HG03558 (cell line): ENCODE results near the gene SRSF2.
"Not testable (repeated sequence)": the region's sequence is repeated elsewhere in the genome, so short reads cannot be mapped to it uniquely, and the experiment has no call there.

ENCODE experiments used
- ATAC-seq: cut with Tn5 transposase; IDR thresholded peaks from one replicate; pipeline ENCODE4 v1.9.1; 2021; ENCODE audit warnings: moderate number of reproducible peaks; ENCODE audit not compliant: unreplicated experiment; ENCODE audit errors: extremely low read depth

Gene SRSF2

GRCh38 chr17:76722977-76723376 is 14.2 kb downstream of the SRSF2 start:
- ATAC-seq, result not testable (repeated sequence)

DNA sequence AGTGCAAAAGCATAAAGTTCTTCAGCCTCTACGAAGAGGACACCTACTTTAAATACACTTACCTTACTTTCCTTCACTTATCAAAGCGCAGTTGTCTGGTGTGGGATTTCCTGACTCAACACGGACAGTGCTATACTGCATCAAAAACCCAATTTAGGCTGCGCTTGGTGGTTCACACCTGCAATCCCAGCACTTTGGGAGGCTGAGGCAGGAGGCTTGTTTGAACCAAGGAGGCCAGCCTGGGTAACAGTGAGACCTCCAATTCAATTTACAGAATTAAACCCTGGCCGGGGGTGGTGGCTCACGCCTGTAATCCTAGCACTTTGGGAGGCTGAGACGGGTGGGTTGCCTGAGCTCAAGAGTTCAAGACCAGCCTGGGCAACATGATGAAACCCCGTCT is 14.9 kb downstream of the SRSF2 start:
- no peak for ATAC-seq

GRCh38 chr17:76721463-76721862 is 15.7 kb downstream of the SRSF2 start:
- no peak for ATAC-seq

GRCh38 chr17:76720941-76721340 is 16.2 kb downstream of the SRSF2 start:
- ATAC-seq, result no peak

- no peak for ATAC-seq
Observed at GRCh38 chr17:76720211-76720610, 16.9 kb downstream of the SRSF2 start.

DNA sequence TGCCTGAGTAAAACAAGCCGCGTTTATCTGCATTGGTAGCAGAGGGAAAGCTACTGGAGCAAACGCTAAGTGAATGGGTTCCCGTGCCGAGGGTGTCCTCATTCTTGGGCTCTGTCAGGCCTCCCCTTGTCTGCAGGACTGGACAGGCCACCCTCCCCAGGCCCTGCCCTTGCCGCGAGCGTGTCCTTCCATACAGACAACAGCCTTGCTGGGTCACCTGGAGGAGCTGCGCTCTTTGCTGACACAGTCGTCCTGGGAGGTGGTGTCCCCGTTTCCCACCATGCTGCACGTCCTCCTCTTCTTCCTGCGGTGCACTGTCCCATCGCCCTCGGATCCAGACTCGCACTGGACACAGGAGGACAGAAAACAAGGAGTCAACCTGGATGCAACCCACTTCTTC is 18.6 kb downstream of the SRSF2 start:
- ATAC-seq, result no peak

- no peak for ATAC-seq
Observed at GRCh38 chr17:76716839-76717215, 20.3 kb downstream of the SRSF2 start.

GRCh38 chr17:76716146-76716838 is 20.8 kb downstream of the SRSF2 start:
- no peak for ATAC-seq

DNA sequence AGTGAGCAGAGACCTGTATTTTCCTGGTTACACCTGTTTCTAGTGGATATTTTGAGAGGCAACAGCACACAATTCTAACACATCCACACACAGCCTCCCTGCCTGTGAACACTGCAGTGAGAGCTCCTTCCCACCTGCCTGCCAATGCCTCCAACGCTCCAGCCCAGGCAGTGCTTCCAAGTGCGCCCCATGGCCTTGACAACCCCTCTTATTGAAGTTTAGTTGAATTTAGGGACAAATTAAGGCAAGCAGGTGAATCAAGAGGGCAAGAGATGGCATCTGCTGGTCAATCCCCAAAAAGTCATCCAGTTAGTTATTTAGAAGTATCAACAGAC is 21.7 kb downstream of the SRSF2 start:
- ATAC-seq, result no peak

DNA sequence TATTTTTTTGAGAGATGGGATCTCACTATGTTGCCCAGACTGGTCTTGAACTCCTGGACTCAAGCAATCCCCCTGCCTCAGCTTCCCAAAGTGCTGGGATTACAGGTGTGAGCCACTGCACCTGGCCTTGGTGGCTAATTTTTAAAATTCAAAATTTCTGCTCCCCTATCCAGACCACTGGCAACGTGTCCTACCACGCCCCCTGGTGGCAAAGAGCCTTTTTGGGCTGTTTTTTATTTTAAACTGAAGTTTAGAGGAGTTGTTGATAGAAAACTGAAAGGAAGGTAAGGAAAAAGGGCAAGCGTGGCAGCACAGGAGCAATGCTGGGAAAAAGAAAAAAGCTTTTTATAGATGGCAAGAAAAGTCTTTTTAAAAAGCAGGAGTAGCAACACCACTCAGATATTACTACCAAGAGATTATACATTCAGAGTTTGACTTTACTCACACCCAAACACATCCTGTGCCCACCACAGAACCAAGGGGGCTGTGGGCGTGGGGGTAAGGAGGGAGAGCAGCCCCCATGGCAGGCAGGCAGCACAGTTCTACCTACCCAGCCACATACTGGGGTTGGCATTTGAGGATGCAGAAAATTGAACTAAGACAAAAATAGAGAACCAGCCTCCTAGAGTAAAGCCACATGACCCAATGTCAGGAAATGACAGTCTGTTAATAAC is 22.2 kb downstream of the SRSF2 start:
- ATAC-seq, result no peak

GRCh38 chr17:76714336-76714735 is 22.8 kb downstream of the SRSF2 start:
- ATAC-seq, result no peak

GRCh38 chr17:76713765-76714164 is 23.4 kb downstream of the SRSF2 start:
- ATAC-seq, result no peak

- not testable (repeated sequence) for ATAC-seq
Observed at GRCh38 chr17:76712321-76712720, 24.8 kb downstream of the SRSF2 start.

- ATAC-seq, result no peak
Observed at GRCh38 chr17:76710863-76711611, 26.1 kb downstream of the SRSF2 start, which contains the start of gene MXRA7. TSS of gene MXRA7 (minus strand) at chr17:76710965. CDS start at chr17:76710946, 19 bp downstream.

DNA sequence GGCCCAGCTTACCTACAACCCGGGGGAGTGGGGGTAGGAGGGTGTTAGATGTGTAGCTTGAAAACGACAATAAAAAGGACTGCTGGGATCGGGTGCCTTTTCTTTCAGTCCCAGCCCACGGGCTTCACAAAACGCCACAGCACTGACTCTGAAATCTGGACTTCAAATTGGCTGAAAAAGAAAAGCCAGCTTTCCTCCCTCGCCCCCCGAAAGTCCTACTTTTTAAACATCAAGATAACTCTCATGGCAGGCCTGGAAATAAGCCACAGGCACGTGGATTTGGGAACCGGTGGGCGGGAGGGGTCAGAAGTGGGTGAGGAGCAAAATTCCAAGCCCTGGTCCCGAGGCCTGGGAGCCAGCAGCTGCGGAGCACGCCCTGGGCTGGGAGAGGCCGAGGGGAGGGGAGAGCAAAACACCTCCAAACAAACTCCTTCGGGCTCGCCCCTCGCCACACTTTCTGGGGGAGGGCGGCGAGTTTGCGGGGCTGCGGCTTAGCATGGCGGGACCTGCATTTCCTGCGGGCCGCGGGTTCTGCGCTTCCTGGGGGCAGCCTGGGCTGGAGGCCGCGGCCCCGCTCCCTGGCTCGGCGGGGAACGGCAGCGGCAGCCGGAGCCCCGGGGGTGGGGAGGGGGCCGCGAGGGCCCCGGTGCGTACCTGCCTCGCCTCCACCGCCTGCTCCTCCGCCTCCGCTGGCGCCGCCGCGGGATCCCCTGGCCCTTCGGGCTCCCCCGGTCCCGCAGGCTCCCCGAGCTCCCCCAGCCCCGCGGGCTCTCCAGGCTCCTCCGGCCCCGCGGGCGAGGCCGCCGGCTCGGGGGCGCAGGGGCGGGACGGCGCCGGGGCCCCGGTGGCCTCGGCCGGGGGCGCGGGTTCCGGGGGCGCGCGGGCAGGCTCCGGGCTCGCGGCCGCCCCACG is 26.9 kb downstream of the SRSF2 start:
- not testable (repeated sequence) for ATAC-seq

DNA sequence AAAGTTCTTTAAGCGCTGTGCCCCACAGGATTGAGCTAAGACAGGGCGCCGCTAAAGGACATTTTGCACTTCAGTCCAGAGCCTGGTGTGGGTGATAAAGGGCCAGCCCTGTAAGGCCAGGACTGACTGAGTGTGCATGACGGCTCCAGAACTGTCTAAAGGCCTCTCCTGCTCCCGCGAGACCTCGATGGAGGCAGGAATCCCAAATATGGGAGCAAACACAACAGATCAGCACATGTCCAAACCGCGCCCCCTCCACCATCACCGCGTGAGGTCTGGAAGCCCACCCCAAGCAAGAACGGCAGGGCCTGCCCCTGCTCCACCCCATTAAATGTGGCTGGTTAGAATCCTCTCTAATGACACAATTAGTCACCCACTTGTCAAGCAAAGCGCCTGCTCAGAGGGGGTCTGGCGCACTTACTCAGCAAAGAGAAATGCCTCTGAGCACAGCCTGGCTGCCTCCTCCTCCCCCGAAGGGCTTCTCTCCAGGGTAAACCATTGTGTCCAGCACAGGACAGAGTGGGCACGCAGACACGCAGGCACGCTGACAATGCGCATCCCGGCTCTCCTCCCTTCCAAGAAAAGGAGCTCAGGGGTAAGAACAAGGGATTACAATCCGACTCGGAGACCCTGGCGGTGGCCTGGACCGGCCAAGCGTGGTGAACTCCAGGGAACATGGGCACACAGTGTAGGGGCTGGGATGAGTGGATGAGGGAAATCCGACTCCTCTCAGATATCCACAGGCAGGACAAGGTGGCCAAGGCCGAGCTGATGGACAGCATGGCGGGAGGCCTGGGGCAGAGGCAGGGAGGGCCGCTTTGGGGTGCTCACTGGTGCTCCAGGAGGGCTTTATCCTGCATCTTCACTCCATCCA is 27.8 kb downstream of the SRSF2 start:
- no peak for ATAC-seq

- no peak for ATAC-seq
Observed at GRCh38 chr17:76707985-76708807, 28.9 kb downstream of the SRSF2 start.

- ATAC-seq, result no peak
Observed at GRCh38 chr17:76706817-76707216, 30.3 kb downstream of the SRSF2 start.

DNA sequence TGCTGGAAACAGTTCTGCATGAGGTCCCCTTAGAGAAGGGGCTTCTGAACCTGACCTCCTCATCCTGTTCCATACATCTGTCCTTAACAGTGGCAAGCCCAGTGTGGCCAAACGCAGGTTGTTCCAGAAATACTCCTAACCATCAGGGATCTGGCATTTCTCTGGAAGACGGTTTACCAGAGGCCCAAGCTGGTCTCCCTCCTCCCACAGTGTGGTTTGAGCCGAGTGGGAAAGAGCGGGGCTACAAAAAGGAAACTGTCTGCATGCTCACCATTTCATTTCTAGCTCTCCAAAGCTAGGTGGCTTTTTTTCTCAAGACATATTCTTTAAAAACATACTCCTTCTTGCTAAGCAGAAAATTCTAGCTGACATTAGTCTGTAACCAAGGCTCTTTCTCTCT is 32.3 kb downstream of the SRSF2 start:
- no peak for ATAC-seq
